Fibroblast of lung (primary cell): Measurements from ENCODE around the gene ZNF512B. TPM values are rescaled to one million over a fixed set of nuclear protein-coding genes. Genes with fewer than 3 reads are reported as not detected.
"Not testable (repeated sequence)": the region's sequence is repeated elsewhere in the genome, so short reads cannot be mapped to it uniquely, and the experiment has no call there.

Source experiments
- DNase-seq, 2 donors: peaks; one replicate each; pipeline versions ENCODE4 v3.0.0 to v3.0.0-alpha.2; 2010; ENCODE audit warnings: low read depth in 2 of 2
- H2AFZ ChIP-seq: 2 replicates; pipeline ENCODE4 v1.5.1; 2012; ENCODE audit warnings: low read length, control low read depth, inconsistent platforms
- H3K27ac ChIP-seq: 2 replicates; pipeline ENCODE4 v1.5.1; 2011; ENCODE audit warnings: low read length, control low read depth; ENCODE audit not compliant: insufficient read depth
- H3K27me3 ChIP-seq: 2 replicates; pipeline ENCODE4 v1.5.1; 2011; ENCODE audit warnings: mild to moderate bottlenecking, low read length; ENCODE audit not compliant: control insufficient read depth, insufficient read depth
- H3K36me3 ChIP-seq: 2 replicates; pipeline ENCODE4 v1.5.1; 2011; ENCODE audit warnings: low read length; ENCODE audit not compliant: control insufficient read depth, insufficient read depth
- H3K4me1 ChIP-seq: 2 replicates; pipeline ENCODE4 v1.5.1; 2011; ENCODE audit warnings: low read length; ENCODE audit not compliant: control insufficient read depth, insufficient read depth; ENCODE audit errors: extremely low read depth
- H3K4me2 ChIP-seq: 2 replicates; pipeline ENCODE4 v1.5.1; 2011; ENCODE audit warnings: low read length, control low read depth; ENCODE audit not compliant: insufficient read depth; ENCODE audit errors: extremely low read depth
- H3K4me3 ChIP-seq, 4 experiments: fragments of 200-600 bp in 1 of 4; sonication (generic) in 1 of 4; replicated peaks in 1 of 4; 2 replicates each; pipeline ENCODE4 v1.5.1; 2011 to 2016; ENCODE audit warnings: low read length in 4 of 4, low read depth in 3 of 4, mild to moderate bottlenecking in 3 of 4, control low read depth in 2 of 4, inconsistent platforms in 1 of 4, mixed read lengths in 1 of 4; ENCODE audit not compliant: insufficient read depth in 1 of 4; ENCODE audit errors: control extremely low read depth in 1 of 4
- H3K79me2 ChIP-seq: 2 replicates; pipeline ENCODE4 v1.5.1; 2012; ENCODE audit warnings: mild to moderate bottlenecking, low read length, inconsistent platforms; ENCODE audit not compliant: control insufficient read depth, insufficient read depth
- H3K9ac ChIP-seq: 2 replicates; pipeline ENCODE4 v1.5.1; 2011; ENCODE audit warnings: mild to moderate bottlenecking, low read length, control low read depth; ENCODE audit not compliant: insufficient read depth
- H3K9me3 ChIP-seq: 2 replicates; pipeline ENCODE4 v1.5.1; 2012; ENCODE audit warnings: low read depth, low read length; ENCODE audit not compliant: control insufficient read depth, insufficient read depth
- H4K20me1 ChIP-seq: 2 replicates; pipeline ENCODE4 v1.5.1; 2011; ENCODE audit warnings: low read length; ENCODE audit not compliant: control insufficient read depth, insufficient read depth; ENCODE audit errors: extremely low read depth
- CTCF ChIP-seq, 2 donors: IDR thresholded peaks in 1 of 2; conservative IDR thresholded peaks in 1 of 2; 1 replicate in 1 of 2; 2 replicates in 1 of 2; pipeline ENCODE4 v1.5.1; 2011 to 2012; ENCODE audit warnings: low read length in 2 of 2, control low read depth in 1 of 2, inconsistent platforms in 1 of 2, low read depth in 1 of 2, mild to moderate bottlenecking in 1 of 2
- EZH2 ChIP-seq: IDR thresholded peaks from 2 replicates; pipeline ENCODE4 v1.5.1; 2012; ENCODE audit warnings: low read length, control low read depth, mild to moderate bottlenecking; ENCODE audit errors: missing control alignments
- polyA plus RNA-seq, 2 donors: library from polyadenylated mRNA; depleted of rRNA in 1 of 2; stranded (reverse) in 1 of 2; unstranded in 1 of 2; fragments of >200 nt; gene quantifications; 2 replicates each; pipeline ENCODE4 v1.2.1, GENCODE V29; 2011 to 2012; ENCODE audit warnings: missing spikeins in 1 of 2
- total RNA-seq: library from RNA; depleted of rRNA; stranded (reverse); fragments of >200 nt; gene quantifications from 2 replicates; pipeline ENCODE4 v1.2.1, GENCODE V29; 2014

Gene ZNF512B
- total and polyA plus RNA-seq, 2 donors (not counting 1 experiment from before 2014, with no cell fraction given): 3.5 to 8.4 TPM

GRCh38 chr20:63962426-63963347 lies 7.0 kb downstream of the ZNF512B start:
- no peak overlapping the region for H3K27ac ChIP-seq
- H2AFZ ChIP-seq: no peak overlapping the region
- no peak overlapping the region for H3K4me2 ChIP-seq
- no peaks in the 10 kb centered on the region for H3K9me3 ChIP-seq
- H3K4me3 ChIP-seq: no peak overlapping the region
- no peaks in the 10 kb centered on the region for H3K27me3 ChIP-seq
- H3K9ac ChIP-seq: no peak overlapping the region
- no peak for TF ChIP-seq CTCF (conservative IDR thresholded peaks at IDR 0.05 in 1 of 2, IDR thresholded peaks at IDR 0.05 in 1 of 2; ENCODE audit: low read depth in 1 of 2, low read length in 2 of 2)
- no peak for TF ChIP-seq EZH2
- no peak for DNase-seq
- no peaks in the 10 kb centered on the region for H3K4me1 ChIP-seq
- H3K79me2 ChIP-seq: no peaks in the 10 kb centered on the region
- H3K36me3 ChIP-seq: peaks cover 43% of the 10 kb centered on the region
- H4K20me1 ChIP-seq: no peaks in the 10 kb centered on the region

- Histone ChIP-seq H3K36me3 (peaks cover 40% of the 10 kb centered on the region), H4K20me1 (no peaks in the 10 kb centered on the region), H3K4me1 (peaks cover 5% of the 10 kb centered on the region), H3K9me3 (no peaks in the 10 kb centered on the region), H3K4me3 (no peak overlapping the region), H3K4me2 (no peak overlapping the region), H3K79me2 (no peaks in the 10 kb centered on the region), H2AFZ (no peak overlapping the region), H3K27ac (no peak overlapping the region), H3K27me3 (no peaks in the 10 kb centered on the region), H3K9ac (no peak overlapping the region)
- no peak for TF ChIP-seq CTCF (conservative IDR thresholded peaks at IDR 0.05 in 1 of 2, IDR thresholded peaks at IDR 0.05 in 1 of 2; ENCODE audit: low read depth in 1 of 2, low read length in 2 of 2)
- TF ChIP-seq EZH2: no peak
- no peak for DNase-seq
Measured at GRCh38 chr20:63961664-63962425, 7.9 kb downstream of the ZNF512B start.

GRCh38 chr20:63960654-63961621 lies 8.8 kb downstream of the ZNF512B start:
- not testable (repeated sequence) for H3K9me3 ChIP-seq, H3K4me2 ChIP-seq, H3K27ac ChIP-seq, H3K9ac ChIP-seq, H3K79me2 ChIP-seq, H4K20me1 ChIP-seq, H3K4me1 ChIP-seq, H3K27me3 ChIP-seq, DNase-seq, H3K4me3 ChIP-seq, H2AFZ ChIP-seq
- H3K36me3 ChIP-seq: peaks cover 32% of the 10 kb centered on the region
